HepG2 (cell line): ENCODE results near the gene GBX1. TPM values are rescaled to one million over a fixed set of nuclear protein-coding genes. Genes with fewer than 3 reads are reported as not detected.

Experiments
- ATAC-seq: fragments of 200-7000 bp; cut with Tn5 transposase; 3 replicates; pipeline ENCODE4 v1.9.1; 2020; ENCODE audit warnings: mild to moderate bottlenecking, moderate library complexity
- BruUV-seq: library from RNA; stranded (reverse); fragments of 400-500 nt; replicated peaks from 2 replicates; lab custom pipeline; 2021; lab: Mats Ljungman, UMichigan
- CTCF ChIA-PET: fragments of 300-600 bp; formaldehyde crosslinking; extraction: SDS; loops from one replicate; lab custom pipeline; 2021; ENCODE audit warnings: low total read pairs, inconsistent platforms, low intra/inter-chr PET ratio; lab: Yijun Ruan, JAX
- POLR2A ChIA-PET: fragments of 350-600 bp; sonication (Branson Sonifier 250); formaldehyde crosslinking; loops from one replicate; lab custom pipeline; 2020; ENCODE audit warnings: antibody characterized with exemption, inconsistent platforms; lab: Yijun Ruan, JAX
- DNase-seq: peaks from one replicate; pipeline ENCODE4 v3.0.0-alpha.2; 2015; ENCODE audit warnings: low spot score
- FAIRE-seq: peaks from 3 replicates; lab custom pipeline; 2011; peaks lifted over from hg19 to GRCh38; lab: Jason Lieb, UNC
- H2AFZ ChIP-seq: one replicate; pipeline ENCODE4 v1.6.1; 2011; ENCODE audit warnings: low read length, inconsistent platforms
- H3K27ac ChIP-seq: fragments of 300-600 bp; 3 replicates; pipeline ENCODE4 v1.8.0; 2011; ENCODE audit warnings: mixed run types, mild to moderate bottlenecking, mixed read lengths, low read length, inconsistent platforms; ENCODE audit not compliant: insufficient read depth; ENCODE audit errors: extremely low read length
- H3K27me3 ChIP-seq, 2 experiments: fragments of 200-600 bp in 1 of 2; 2 replicates in 1 of 2; 3 replicates in 1 of 2; pipeline versions ENCODE4 v1.6.0 to v1.8.0; 2011; ENCODE audit warnings: low read length in 2 of 2, mild to moderate bottlenecking in 2 of 2, moderate library complexity in 2 of 2, inconsistent platforms in 1 of 2; ENCODE audit not compliant: insufficient read depth in 2 of 2, control insufficient read depth in 1 of 2
- H3K36me3 ChIP-seq, 2 experiments: fragments of 200-600 bp in 1 of 2; replicated peaks in 1 of 2; 2 replicates in 1 of 2; 3 replicates in 1 of 2; pipeline versions ENCODE4 v1.5.1 to v1.8.0; 2011; ENCODE audit warnings: low read length in 2 of 2, inconsistent platforms in 1 of 2; ENCODE audit not compliant: insufficient read depth in 2 of 2, control insufficient read depth in 1 of 2
- H3K4me1 ChIP-seq: 2 replicates; pipeline ENCODE4 v1.5.1; 2012; ENCODE audit warnings: low read length, inconsistent platforms; ENCODE audit not compliant: insufficient read depth
- H3K4me2 ChIP-seq: 2 replicates; pipeline ENCODE4 v1.6.0; 2011; ENCODE audit warnings: low read depth, low read length, inconsistent platforms
- H3K4me3 ChIP-seq, 3 experiments: fragments of 200-600 bp in 1 of 3; sonication (generic), shearing (Covaris generic) in 1 of 3; replicated peaks in 1 of 3; 2 replicates each; pipeline ENCODE4 v1.5.1; 2011 to 2016; ENCODE audit warnings: low read length in 3 of 3, inconsistent platforms in 2 of 3, low read depth in 2 of 3, mild to moderate bottlenecking in 2 of 3, control low read depth in 1 of 3, mixed read lengths in 1 of 3; ENCODE audit not compliant: insufficient read depth in 1 of 3
- H3K79me2 ChIP-seq: one replicate; pipeline ENCODE4 v1.6.1; 2011; ENCODE audit warnings: low read length, inconsistent platforms; ENCODE audit not compliant: insufficient read depth
- H3K9ac ChIP-seq: 2 replicates; pipeline ENCODE4 v1.6.0; 2011; ENCODE audit warnings: mild to moderate bottlenecking, low read depth, low read length, inconsistent platforms; ENCODE audit not compliant: insufficient read depth
- H3K9me3 ChIP-seq: 2 replicates; pipeline ENCODE4 v1.5.1; 2012; ENCODE audit warnings: mild to moderate bottlenecking, low read length
- H4K20me1 ChIP-seq: 2 replicates; pipeline ENCODE4 v1.6.0; 2011; ENCODE audit warnings: inconsistent platforms, mild to moderate bottlenecking, low read length, moderate library complexity; ENCODE audit not compliant: insufficient read depth
- ATF7 ChIP-seq, 2 experiments: fragments of 450-650 bp in 1 of 2; sonication (generic) in 1 of 2; formaldehyde crosslinking in 1 of 2; IDR thresholded peaks; 2 replicates each; pipeline versions ENCODE4 v1.4.0 to v1.6.1; 2016 to 2020; ENCODE audit warnings: antibody characterized with exemption in 1 of 2, mild to moderate bottlenecking in 1 of 2, missing genetic modification reagents in 1 of 2
- ATM ChIP-seq: fragments of 450-650 bp; IDR thresholded peaks from 2 replicates; pipeline ENCODE4 v1.7.1; 2017; ENCODE audit warnings: mild to moderate bottlenecking, borderline replicate concordance
- GFI1 ChIP-seq: sonication (generic); formaldehyde crosslinking; IDR thresholded peaks from 2 replicates; pipeline ENCODE4 v1.5.0; 2020; ENCODE audit warnings: missing genetic modification reagents, mild to moderate bottlenecking, borderline replicate concordance
- MTF2 ChIP-seq: sonication (generic); formaldehyde crosslinking; IDR thresholded peaks from 2 replicates; pipeline ENCODE4 v1.5.0; 2020; ENCODE audit warnings: missing genetic modification reagents, borderline replicate concordance
- NFE2L1 ChIP-seq: sonication (generic); formaldehyde crosslinking; IDR thresholded peaks from 2 replicates; pipeline ENCODE4 v1.4.0; 2020; ENCODE audit warnings: missing genetic modification reagents, mild to moderate bottlenecking, borderline replicate concordance
- NR2F1 ChIP-seq, 2 experiments: fragments of 450-650 bp in 1 of 2; formaldehyde crosslinking in 1 of 2; IDR thresholded peaks; 2 replicates each; pipeline versions ENCODE4 v1.5.0 to v1.6.1; 2016 to 2020; ENCODE audit warnings: mild to moderate bottlenecking in 1 of 2, missing compliant biosample characterization in 1 of 2, missing genetic modification reagents in 1 of 2, moderate library complexity in 1 of 2
- SNAPC2 ChIP-seq: sonication (generic); formaldehyde crosslinking; IDR thresholded peaks from 2 replicates; pipeline ENCODE4 v1.8.1; 2022; ENCODE audit warnings: mild to moderate bottlenecking, missing genetic modification reagents
- SP140L ChIP-seq: sonication (generic); formaldehyde crosslinking; IDR thresholded peaks from 2 replicates; pipeline ENCODE4 v1.4.0; 2020; ENCODE audit warnings: missing genetic modification reagents, borderline replicate concordance
- U2AF2 ChIP-seq: fragments of 200-400 bp; formaldehyde crosslinking; IDR thresholded peaks from 2 replicates; pipeline ENCODE4 v1.6.1; 2017; ENCODE audit warnings: low read depth, mild to moderate bottlenecking, low read length
- ZNF496 ChIP-seq: sonication (generic); formaldehyde crosslinking; IDR thresholded peaks from 2 replicates; pipeline ENCODE4 v1.8.1; 2023; ENCODE audit warnings: mild to moderate bottlenecking, moderate library complexity, missing genetic modification reagents; ENCODE audit not compliant: insufficient replicate concordance
- ZNF563 ChIP-seq: sonication (generic); formaldehyde crosslinking; IDR thresholded peaks from 2 replicates; pipeline ENCODE4 v1.8.0; 2022; ENCODE audit warnings: mild to moderate bottlenecking, moderate library complexity, missing genetic modification reagents
- WGBS: methylation state at CpG from one replicate; pipeline ENCODE4 v1.1.6; 2017; ENCODE audit warnings: low lambda C conversion rate; 5-methylcytosine and 5-hydroxymethylcytosine counted together
- in situ Hi-C: cut with HindIII; loops from 2 replicates; pipeline ENCODE4 v1.10.0; 2017; ENCODE audit warnings: low pct_unique_long_range_greater_than_20kb; ENCODE audit not compliant: extremely low pct_ligation_motif_present
- intact Hi-C: fragments of 100-400 bp; cut with micrococcal nuclease; formaldehyde crosslinking; loops from one replicate; pipeline ENCODE4 v1.10.0; 2022; ENCODE audit not compliant: unreplicated experiment
- polyA plus RNA-seq, 8 experiments: library from polyadenylated mRNA; depleted of rRNA in 3 of 8; stranded (reverse) in 7 of 8; unstranded in 1 of 8; fragments of >200 nt; fragmentation: Illumina TruSeq in 4 of 8; extraction: Trizol in 4 of 8; gene quantifications; 2 replicates each; pipeline versions ENCODE4 v1.2.1 to v1.2.3, GENCODE V29; 2011 to 2016; ENCODE audit warnings: low read depth in 4 of 8, missing spikeins in 1 of 8, mixed read lengths in 1 of 8; ENCODE audit not compliant: insufficient read depth in 1 of 8
- total RNA-seq, 5 experiments: library from RNA; depleted of rRNA; stranded (reverse); fragments of >200 nt; fragmentation: Illumina TruSeq; extraction: Trizol; gene quantifications; 2 replicates each; pipeline ENCODE4 v1.2.3, GENCODE V29; 2016; ENCODE audit warnings: low read depth in 1 of 5
- TF ChIP-seq, protein P1 (sequence below): IDR thresholded peaks from 2 replicates; pipeline ENCODE4 v1.6.1; 2016; ENCODE audit warnings: missing biosample characterization, missing genetic modification reagents, low read depth

Gene GBX1
- total and polyA plus RNA-seq, 2 of the 13 experiments (the other 11 are each of a cell fraction or from before 2014, with no cell fraction given), result not detected

DNA sequence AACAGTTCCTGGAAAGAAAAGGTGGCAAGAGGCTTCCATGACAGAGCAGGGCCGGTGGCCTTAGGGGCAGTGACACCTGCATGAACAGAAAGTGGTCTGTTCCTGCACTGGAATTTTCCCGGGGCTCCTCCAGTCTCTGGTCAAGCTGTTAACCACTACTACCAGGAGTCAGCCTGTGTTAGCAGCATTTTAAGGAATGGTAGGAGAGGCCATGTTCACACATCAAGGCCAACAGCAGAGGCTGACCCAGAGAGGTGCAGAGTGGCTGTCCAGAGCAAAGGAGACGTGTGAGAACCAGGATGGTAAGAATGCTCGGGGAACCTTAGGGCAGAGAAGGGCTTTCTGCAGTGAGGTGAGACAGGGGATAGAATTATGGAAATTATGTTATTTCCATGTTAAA, 34.3 kb upstream of the GBX1 start:
- DNase-seq, result no peak
- BruUV-seq, result no TSS peak
- Histone ChIP-seq H3K9me3 (no peaks in the 10 kb centered on the region), H3K4me2 (no peak overlapping the region), H2AFZ (no peak overlapping the region), H3K36me3 (no peaks in the 10 kb centered on the region), H3K4me3 (no peak overlapping the region), H3K27me3 (peaks cover 14 to 88% of the 10 kb centered on the region in 2 experiments), H3K9ac (no peak overlapping the region), H3K4me1 (no peaks in the 10 kb centered on the region), H3K79me2 (no peaks in the 10 kb centered on the region), H3K27ac (no peak overlapping the region), H4K20me1 (0 out of 2 replicates have a peak, but pooled peaks cover 3% of the 10 kb centered on the region)
- TF ChIP-seq SP140L (CRISPR knock-in tag) (no peak), MTF2 (CRISPR knock-in tag) (no peak), ZNF563 (CRISPR knock-in tag) (no peak), NFE2L1 (no peak), ATF7 (IDR thresholded peaks at IDR 0.05) (no peak), ATF7 (CRISPR knock-in tag; IDR thresholded peaks at IDR 0.05) (no peak)
- TF ChIP-seq, protein P1, sequence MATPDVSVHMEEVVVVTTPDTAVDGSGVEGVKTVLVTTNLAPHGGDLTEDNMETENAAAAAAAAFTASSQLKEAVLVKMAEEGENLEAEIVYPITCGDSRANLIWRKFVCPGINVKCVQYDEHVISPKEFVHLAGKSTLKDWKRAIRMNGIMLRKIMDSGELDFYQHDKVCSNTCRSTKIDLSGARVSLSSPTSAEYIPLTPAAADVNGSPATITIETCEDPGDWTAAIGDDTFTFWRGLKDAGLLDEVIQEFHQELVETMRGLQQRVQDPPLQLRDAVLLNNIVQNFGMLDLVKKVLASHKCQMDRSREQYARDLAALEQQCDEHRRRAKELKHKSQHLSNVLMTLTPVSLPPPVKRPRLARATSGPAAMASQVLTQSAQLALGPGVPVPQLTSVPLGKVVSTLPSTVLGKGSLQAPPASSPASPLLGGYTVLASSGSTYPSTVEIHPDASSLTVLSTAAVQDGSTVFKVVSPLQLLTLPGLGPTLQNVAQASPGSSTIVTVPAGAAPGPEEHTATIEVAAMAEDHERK (CRISPR knock-in tag), result no peak
- no peak for ATAC-seq
- in situ Hi-C loops, result no loop called here
- intact Hi-C loops, result no loop called here
- ChIA-PET CTCF (no interaction called here), POLR2A (no interaction called here)
- no peak for FAIRE-seq
- WGBS, result 1% methylated on average over 3 of the region's 4 CpGs

DNA sequence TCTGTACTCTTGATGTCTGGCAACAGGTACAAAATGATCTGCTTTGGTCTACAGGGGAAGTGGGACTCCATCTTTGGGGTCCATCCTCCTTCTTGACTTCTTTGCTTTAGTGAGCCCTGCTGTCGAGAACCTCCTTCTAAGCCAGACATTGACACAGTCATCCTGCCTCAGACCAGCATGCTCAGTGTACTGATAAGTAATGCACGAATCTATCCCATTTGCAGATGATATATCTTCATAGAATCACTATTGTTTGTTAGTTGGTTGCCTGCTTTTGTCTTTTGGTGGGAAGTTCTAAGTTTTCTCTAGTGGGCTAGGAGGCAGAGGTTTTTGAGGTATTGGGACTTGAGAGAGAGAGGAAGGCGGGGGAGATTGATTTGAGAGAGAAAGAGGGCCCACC, 33.9 kb upstream of the GBX1 start:
- Histone ChIP-seq H3K9me3 (no peaks in the 10 kb centered on the region), H3K4me3 (no peak overlapping the region), H3K27ac (no peak overlapping the region), H3K4me1 (no peaks in the 10 kb centered on the region), H3K27me3 (peaks cover 14 to 90% of the 10 kb centered on the region in 2 experiments), H3K36me3 (no peaks in the 10 kb centered on the region), H4K20me1 (0 out of 2 replicates have a peak, but pooled peaks cover 3% of the 10 kb centered on the region), H3K9ac (no peak overlapping the region), H3K79me2 (no peaks in the 10 kb centered on the region), H2AFZ (no peak overlapping the region), H3K4me2 (no peak overlapping the region)
- no peak for TF ChIP-seq SNAPC2 (CRISPR knock-in tag)
- TF ChIP-seq GFI1 (CRISPR knock-in tag), result no peak
- no peak for TF ChIP-seq ATM
- TF ChIP-seq NR2F1 (CRISPR knock-in tag; IDR thresholded peaks at IDR 0.05), result no peak
- TF ChIP-seq U2AF2, result no peak
- TF ChIP-seq ZNF496 (CRISPR knock-in tag), result no peak
- WGBS, result 0% methylated on average over 3 of the region's 3 CpGs
- DNase-seq (no peak), ATAC-seq (no peak), FAIRE-seq (no peak)
- ChIA-PET POLR2A (no interaction called here), CTCF (no interaction called here)
- no TSS peak for BruUV-seq
- in situ Hi-C loops (no loop called here), intact Hi-C loops (no loop called here)
